ENCODE data around the gene CRTC1.

CRTC1 gene

DNA sequence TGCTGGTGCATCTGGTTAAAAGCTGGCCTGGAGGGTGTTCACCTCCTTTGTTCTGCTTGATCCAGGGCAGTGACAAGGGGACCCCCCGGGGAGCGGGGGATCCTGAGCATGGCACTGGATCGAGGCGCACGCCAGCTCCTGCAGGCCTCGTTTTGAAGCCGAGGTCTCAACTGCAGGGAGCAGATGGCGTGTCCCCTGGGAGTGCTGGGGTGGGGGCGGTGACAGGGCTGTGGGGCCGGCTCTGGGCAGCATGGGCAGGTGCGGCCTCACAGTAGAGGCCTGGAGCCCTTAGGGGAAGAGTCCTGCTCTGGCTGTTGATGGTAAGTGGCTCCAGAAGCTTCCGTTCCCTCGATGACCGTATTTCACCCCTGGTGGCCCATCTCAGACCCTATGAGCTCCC is 51.8 kb downstream of the CRTC1 start:
- TF ChIP-seq TAF1 (IDR thresholded peaks at IDR 0.05; ENCODE audit: borderline replicate concordance, insufficient read depth, low read length) (no peak), SIN3A (IDR thresholded peaks at IDR 0.05; ENCODE audit: borderline replicate concordance, insufficient read depth, low read length) (no peak), POLR2AphosphoS5 (IDR thresholded peaks at IDR 0.05; ENCODE audit: low read depth, low read length) (no peak), FOXP2 (optimal IDR thresholded peaks at IDR 0.05; ENCODE audit: borderline replicate concordance, extremely low read depth, extremely low read length, insufficient read depth) (no peak)
- TF ChIP-seq, protein P1, sequence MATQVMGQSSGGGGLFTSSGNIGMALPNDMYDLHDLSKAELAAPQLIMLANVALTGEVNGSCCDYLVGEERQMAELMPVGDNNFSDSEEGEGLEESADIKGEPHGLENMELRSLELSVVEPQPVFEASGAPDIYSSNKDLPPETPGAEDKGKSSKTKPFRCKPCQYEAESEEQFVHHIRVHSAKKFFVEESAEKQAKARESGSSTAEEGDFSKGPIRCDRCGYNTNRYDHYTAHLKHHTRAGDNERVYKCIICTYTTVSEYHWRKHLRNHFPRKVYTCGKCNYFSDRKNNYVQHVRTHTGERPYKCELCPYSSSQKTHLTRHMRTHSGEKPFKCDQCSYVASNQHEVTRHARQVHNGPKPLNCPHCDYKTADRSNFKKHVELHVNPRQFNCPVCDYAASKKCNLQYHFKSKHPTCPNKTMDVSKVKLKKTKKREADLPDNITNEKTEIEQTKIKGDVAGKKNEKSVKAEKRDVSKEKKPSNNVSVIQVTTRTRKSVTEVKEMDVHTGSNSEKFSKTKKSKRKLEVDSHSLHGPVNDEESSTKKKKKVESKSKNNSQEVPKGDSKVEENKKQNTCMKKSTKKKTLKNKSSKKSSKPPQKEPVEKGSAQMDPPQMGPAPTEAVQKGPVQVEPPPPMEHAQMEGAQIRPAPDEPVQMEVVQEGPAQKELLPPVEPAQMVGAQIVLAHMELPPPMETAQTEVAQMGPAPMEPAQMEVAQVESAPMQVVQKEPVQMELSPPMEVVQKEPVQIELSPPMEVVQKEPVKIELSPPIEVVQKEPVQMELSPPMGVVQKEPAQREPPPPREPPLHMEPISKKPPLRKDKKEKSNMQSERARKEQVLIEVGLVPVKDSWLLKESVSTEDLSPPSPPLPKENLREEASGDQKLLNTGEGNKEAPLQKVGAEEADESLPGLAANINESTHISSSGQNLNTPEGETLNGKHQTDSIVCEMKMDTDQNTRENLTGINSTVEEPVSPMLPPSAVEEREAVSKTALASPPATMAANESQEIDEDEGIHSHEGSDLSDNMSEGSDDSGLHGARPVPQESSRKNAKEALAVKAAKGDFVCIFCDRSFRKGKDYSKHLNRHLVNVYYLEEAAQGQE (IDR thresholded peaks at IDR 0.05; ENCODE audit: insufficient read depth in 1 of 2, low read depth in 2 of 2, low read length in 2 of 2) = no peak

DNA sequence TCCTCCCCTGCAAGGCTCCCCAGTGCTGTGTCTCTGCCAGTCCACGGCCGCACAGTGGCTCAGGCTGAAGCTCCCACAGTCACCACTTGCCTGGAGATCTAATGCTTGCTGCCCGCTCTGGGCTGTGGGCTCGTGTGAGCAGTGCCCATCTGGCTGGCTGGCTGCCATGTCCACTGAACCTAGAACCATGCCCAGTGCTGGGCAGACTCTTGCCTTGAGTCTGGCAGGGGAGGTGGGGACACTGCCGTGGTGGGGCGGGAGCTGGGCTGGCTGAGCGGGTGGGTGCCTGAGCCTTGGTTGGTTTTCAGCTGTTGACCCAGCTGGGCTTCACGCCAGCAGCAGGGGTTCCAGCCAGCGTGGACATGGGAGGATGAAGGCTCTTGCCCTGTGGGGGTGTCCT is 52.3 kb downstream of the CRTC1 start:
- TF ChIP-seq SIN3A (IDR thresholded peaks at IDR 0.05; ENCODE audit: borderline replicate concordance, insufficient read depth, low read length) = no peak
- TF ChIP-seq POLR2AphosphoS5 (IDR thresholded peaks at IDR 0.05; ENCODE audit: low read depth, low read length) = no peak
- TF ChIP-seq, protein P1 (IDR thresholded peaks at IDR 0.05; ENCODE audit: insufficient read depth in 1 of 2, low read depth in 2 of 2, low read length in 2 of 2) = no peak
- TF ChIP-seq FOXP2 (optimal IDR thresholded peaks at IDR 0.05; ENCODE audit: borderline replicate concordance, extremely low read depth, extremely low read length, insufficient read depth) = no peak
- no peak for TF ChIP-seq TAF1 (IDR thresholded peaks at IDR 0.05; ENCODE audit: borderline replicate concordance, insufficient read depth, low read length)

DNA sequence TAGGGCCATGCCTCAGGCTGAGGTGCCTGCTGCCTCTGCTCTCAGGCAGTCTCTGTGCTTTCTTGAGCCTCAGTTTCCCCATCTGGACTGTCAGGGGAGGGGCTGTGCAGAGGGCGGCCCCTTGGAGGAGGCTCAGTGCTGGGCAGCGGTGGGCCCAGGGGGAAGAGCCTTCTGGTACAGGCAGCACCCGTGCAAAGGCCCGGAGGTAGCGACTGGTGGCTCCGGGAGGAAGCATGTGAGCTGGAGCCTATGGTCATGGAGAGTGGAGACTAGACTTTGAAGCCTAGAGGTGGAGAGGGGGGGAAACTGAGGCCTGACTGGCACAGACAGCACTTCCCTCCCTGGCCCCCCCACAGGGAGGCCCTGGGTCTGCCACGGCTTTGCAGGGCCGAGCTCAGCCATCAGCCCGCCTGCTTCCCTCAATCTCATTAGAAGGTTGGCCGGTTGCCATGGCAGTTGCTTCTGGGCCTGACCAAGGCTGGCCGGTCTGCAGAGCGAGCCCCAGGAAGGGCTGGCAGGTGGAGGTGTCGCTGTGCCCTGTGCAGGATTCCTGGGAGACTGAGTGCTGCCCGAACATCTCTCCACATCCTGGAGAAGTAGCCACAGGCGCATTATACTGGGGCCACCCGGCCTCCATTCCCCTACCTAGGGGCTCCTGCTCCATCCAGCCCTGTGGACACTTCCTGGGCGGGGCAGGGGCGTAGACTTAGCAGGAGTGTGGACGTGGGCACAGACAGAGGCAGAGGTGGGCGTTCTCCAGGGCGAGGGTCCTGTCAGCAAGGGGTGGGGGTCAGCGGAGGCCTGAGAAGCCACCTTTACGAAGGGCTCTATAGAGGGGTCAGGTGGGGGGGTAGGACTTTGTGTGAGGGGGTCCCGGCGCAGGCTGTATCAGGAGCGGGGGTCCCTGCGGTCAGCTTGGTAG is 53.2 kb downstream of the CRTC1 start:
- no peak for TF ChIP-seq FOXP2 (optimal IDR thresholded peaks at IDR 0.05; ENCODE audit: borderline replicate concordance, extremely low read depth, extremely low read length, insufficient read depth)
- no peak for TF ChIP-seq SIN3A (IDR thresholded peaks at IDR 0.05; ENCODE audit: borderline replicate concordance, insufficient read depth, low read length)

DNA sequence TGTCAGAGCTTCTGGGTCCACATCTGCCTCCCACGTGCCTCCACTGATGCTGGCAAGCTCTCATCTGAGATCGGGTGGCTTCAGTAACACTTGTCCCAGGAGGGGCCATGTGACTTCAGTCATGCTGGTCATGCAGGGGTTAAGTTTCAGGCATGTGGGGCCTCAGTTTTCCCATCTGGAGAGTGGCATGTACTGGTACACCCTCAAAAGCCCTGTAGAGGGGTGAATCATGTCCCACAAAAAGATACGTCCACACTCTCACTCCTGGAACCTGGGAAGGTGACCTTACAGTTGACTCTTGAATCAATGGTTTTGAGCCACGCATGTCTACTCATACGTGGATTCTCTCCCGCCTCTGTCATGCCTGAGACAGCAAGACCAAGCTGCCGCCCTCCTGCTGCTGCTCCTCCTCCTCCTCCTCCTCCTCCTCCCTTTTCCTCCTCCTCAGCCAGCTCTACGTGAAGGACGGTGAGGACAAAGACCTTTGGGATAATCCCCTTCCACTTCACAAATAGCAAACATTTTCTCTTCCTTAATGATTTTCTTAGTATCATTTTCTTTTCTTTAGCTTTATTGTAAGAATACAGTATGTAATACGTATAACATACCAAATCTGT is 54.0 kb downstream of the CRTC1 start:
- TF ChIP-seq, protein P1 (IDR thresholded peaks at IDR 0.05; ENCODE audit: insufficient read depth in 1 of 2, low read depth in 2 of 2, low read length in 2 of 2) = no peak
- TF ChIP-seq POLR2AphosphoS5 (IDR thresholded peaks at IDR 0.05; ENCODE audit: low read depth, low read length) = no peak
- TF ChIP-seq FOXP2 (optimal IDR thresholded peaks at IDR 0.05; ENCODE audit: borderline replicate concordance, extremely low read depth, extremely low read length, insufficient read depth) = no peak
- TF ChIP-seq SIN3A (IDR thresholded peaks at IDR 0.05; ENCODE audit: borderline replicate concordance, insufficient read depth, low read length) = no peak
- TF ChIP-seq TAF1 (IDR thresholded peaks at IDR 0.05; ENCODE audit: borderline replicate concordance, insufficient read depth, low read length) = no peak

DNA sequence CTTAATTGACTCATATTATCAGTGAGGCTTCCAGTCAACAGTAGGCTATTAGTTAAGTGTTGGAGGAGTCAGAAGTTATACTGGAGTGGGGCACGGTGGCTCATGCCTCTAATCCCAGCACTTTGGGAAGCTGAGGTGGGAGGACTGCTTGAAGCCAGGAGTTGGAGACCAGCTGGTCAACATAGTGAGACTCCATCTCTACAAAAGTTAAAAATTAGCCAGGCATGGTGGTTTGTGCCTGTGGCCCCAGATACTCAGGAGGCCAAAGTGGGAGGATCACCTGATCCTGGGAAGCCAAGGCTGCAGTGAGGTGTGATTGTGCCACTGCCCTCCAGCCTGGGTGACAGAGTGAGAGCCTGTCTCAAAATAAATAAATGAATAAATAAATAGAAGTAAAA is 54.5 kb downstream of the CRTC1 start:
- TF ChIP-seq, protein P1 (IDR thresholded peaks at IDR 0.05; ENCODE audit: insufficient read depth in 1 of 2, low read depth in 2 of 2, low read length in 2 of 2) = no peak
- TF ChIP-seq FOXP2 (optimal IDR thresholded peaks at IDR 0.05; ENCODE audit: borderline replicate concordance, extremely low read depth, extremely low read length, insufficient read depth) (no peak), SIN3A (IDR thresholded peaks at IDR 0.05; ENCODE audit: borderline replicate concordance, insufficient read depth, low read length) (no peak), TAF1 (IDR thresholded peaks at IDR 0.05; ENCODE audit: borderline replicate concordance, insufficient read depth, low read length) (no peak), POLR2AphosphoS5 (IDR thresholded peaks at IDR 0.05; ENCODE audit: low read depth, low read length) (no peak)
